ENCODE measurements around the gene SIAH3.
"Not testable (repeated sequence)": the region's sequence is repeated elsewhere in the genome, so short reads cannot be mapped to it uniquely, and the experiment has no call there.

The SIAH3 gene

DNA sequence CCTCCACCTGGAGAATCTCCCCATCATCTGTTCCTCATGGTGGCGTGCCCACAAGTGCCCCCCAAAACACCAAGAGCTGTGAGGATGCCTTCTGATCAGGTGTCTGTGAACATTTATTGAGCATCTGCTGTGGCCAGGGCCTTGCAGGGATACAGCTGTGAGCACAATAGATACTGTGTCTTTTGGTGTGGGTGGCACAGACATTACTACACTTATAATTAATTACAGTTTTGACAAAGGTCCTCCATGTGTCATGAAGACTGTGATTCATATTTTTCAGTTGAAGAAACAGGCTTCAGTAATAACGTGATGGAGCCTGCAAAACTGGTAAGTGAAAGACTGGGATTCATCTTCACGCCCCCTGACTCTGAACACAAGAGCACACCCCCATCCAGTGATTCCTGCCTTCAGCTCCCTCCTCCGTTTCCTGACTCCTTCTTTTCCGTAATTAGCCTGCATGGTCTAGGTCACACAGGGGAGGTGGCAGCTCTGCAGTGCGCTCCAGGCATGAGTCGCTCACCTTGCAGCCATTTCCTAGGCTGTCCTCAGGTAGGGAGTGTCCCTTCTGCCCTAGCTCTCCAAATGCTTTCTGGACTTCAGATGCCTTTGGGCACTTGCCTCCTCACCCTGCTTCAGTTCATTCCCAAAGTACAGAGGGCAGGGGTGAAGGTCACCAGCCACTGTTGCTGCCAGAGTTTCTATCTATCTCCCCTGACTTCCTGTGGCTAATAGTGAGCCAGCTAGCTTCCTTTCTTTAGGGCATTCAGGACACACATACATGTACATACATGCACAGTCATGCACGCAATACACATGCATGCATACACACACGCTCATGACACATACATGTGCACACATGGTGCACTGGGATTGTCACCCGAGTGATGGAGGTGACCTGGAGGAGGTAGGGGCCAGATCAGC is 66.5 kb downstream of the SIAH3 start:
- in situ Hi-C loops (cut with HindIII; ENCODE audit: low sequenced_read_pairs), result no loop called here

DNA sequence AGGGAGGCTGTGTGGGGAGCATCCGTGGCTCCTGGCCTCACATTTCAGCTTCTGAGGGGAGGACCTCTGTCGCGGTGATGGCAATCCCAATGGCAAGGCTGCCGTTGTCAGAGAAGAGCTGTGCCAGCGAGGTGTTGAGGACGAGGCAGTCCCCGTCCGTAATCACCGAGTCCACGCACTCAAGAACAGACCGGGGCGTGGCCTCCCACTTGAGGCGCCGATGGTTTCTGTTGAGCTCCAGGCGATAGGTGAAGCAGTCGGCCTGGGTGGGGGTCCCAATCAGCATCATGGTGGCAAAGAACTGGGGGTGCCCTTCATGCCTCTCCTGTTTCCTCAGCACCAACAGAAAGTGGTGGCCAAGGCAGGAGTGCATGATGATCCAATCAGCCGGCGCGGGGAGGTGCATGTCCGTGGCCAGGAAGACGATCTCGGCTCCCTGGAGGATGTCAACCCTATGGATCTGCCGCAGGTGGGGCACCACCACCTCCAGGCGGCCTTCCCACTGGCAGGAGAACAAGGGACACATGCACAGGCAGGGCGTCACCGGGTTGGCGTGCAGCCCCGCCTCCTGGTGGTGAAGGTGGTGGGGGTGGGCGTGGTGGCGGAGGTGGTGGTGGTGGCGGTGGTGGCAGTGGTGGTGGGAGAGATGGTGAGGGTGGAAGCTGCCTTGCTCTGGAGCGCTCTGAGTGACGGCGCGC is 68.1 kb downstream of the SIAH3 start:
- in situ Hi-C loops (cut with HindIII; ENCODE audit: low sequenced_read_pairs), result no loop called here

DNA sequence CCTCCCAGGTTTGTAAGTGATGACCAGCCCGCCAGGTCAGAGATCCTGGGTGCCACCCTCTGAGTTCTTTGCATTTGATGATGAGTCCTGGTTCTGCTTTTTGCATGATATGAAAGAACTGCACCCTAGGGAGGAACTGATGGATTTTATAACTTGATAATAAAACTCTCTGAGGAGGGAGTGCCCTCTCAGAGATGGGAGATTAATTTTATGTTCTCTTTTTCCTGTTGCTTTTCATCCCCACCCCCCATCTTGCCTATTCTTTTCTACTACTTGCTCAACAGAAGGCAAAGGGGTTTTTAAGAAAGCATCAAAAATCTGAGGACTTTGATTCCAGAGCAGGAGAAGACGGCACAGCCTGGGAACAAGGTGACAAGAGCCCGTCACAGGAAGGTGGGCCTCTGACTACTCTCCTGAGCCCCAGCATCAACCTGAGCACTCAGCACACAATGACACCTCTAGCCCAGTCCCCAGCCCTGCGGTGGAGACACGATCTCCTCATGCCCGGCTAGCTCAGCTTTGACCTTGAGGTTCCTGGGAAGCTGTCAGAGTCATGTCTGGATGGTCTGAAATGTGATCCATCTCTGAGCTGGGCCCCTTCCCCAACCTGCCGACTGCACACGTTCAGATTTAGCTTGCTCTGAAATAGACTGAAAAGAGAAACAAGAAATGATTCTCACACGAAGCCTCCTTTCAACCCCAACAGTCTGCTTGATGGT is 69.1 kb downstream of the SIAH3 start:
- in situ Hi-C loops (cut with HindIII; ENCODE audit: low sequenced_read_pairs), result no loop called here

DNA sequence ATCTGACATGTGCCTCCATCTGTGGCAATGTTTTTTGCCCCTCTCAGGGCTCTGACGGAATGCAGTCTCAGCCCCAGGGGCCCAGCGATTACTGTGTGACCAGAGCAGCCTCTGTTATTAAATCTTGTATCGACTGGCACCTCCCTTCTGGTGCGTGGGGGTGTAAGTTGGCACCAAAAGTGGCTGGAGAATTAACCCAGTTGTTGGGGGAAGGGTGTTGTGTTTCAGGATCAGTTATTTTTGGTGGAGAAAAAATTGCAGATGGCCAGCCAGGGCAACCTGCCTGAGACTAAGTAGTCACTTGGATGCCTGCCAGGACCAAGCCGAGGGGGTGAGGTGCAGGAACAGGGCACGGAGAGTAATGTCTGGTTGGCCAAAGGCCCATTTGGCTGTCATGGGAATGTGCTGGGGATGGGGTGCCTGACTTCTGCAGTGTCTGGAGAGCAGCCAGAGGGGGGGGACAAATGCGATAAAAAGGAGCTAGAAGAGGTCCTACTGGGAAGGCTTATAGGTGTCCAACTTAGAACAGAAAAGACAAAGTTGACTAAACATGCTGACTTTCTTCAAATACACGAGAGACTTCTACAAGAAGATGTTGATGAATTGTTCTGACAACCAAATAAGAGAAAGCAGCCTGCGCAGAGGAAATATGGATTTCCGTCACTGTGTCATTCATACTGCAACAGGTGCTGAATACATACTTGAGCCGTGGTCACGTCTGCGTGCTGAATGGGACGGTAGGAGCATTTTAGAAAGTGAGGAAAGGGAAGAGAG is 69.8 kb downstream of the SIAH3 start:
- in situ Hi-C loops (cut with HindIII; ENCODE audit: low sequenced_read_pairs), result no loop called here

DNA sequence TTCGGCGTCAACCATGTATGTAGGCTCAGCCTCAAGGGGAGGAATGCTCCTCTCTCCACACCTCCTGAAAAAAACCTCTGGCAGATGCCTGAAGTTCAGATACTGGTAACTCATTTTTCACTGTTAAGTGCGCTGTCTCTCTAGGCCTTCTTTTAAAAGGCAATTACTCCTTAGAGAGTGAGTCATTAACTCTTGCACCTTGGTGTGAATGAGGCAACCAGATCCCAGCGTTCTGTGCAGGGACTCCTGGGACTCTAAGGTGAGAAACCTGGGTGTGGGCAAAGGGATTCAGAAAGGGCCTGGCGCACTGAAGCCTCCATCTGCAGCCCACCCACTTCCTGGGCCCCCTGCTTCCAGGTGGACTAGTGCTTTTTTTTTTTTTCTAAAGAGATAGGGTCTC is 71.7 kb downstream of the SIAH3 start:
- in situ Hi-C loops (cut with HindIII; ENCODE audit: low sequenced_read_pairs), result no loop called here

DNA sequence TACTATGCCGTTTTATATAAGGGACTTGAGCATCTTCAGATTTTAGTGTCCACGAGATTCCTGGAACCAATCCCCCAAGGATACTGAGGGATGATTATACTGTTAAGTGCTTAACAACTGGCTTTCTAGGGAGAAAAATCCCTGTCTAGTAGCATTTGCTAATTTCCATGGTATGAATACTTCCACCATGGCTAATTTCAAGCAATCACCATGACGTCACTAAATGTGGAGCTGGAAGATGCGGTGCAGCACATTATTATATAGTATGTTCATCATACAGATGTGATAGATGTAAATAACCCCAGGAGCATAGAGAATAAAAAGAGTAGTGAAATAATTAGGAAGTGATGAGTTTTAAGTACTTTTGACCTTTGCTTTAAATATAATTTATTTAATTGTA is 72.7 kb downstream of the SIAH3 start:
- in situ Hi-C loops (cut with HindIII; ENCODE audit: low sequenced_read_pairs), result no loop called here

DNA sequence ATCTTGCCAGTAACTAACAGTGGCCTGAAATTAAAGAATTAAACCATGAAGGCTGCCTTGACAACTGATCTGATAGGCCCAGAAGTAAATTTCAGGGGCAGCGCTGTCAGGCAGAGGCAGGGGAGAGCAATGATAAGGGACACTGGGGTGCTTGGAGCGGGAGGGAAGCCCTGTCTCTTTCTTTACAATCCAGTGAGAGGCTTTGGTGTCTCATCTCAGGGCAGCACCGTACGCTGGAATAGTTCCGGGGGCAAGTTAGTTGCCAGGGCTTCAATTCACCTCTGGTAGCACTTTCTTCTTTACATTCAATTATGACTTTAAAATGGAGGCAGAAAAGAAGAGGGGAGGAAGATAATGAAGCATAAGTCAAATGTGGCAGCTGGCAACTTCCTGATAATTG is 74.8 kb downstream of the SIAH3 start:
- in situ Hi-C loops (cut with HindIII; ENCODE audit: low sequenced_read_pairs), result no loop called here

DNA sequence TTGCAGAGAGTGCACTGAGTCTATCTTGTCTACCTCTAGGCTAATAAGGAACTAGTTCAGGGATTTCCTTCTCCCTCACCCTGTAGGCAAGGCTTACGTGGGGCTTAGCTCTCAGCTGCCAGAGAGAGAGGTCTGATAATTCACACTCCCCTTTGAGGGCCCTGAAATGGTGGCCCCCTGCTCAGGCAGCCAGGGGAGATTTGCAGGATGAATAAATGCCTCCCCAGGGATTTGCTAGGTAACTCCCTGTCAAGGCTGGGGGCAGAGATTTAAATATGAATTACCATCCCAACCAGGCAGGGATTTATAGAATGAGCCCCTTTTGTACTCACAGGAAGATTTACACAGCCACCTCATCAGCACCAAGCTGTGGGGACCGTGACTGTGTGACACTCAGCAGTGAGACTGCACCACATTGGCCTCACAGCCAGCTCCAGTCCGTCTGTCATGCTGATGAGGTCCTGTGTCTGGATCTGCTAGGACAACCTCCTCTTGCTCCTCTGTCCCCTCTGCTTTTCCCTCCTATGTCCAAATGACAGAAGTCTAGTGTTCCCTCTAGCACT is 76.1 kb downstream of the SIAH3 start:
- in situ Hi-C loops (cut with HindIII; ENCODE audit: low sequenced_read_pairs), result no loop called here

DNA sequence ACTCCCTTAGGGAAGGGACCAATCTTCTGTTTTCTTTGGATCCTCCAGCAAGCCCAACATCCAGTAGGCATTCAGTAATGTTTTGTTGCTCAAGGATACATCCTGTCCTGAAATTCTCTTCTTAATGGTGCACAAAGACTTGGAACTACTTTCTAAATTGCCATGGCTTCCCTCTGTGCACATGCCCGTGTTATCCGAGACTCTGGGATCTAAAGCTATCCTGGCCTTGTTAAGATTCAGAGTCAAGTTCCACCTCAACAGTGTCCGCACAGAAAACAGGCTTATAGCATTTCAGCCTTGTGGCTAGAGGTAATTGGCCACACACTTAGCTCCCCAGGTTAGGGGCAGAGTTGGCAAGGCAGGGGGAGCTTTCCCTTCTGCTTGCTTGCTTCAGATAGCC is 77.6 kb downstream of the SIAH3 start:
- in situ Hi-C loops (cut with HindIII; ENCODE audit: low sequenced_read_pairs), result no loop called here

DNA sequence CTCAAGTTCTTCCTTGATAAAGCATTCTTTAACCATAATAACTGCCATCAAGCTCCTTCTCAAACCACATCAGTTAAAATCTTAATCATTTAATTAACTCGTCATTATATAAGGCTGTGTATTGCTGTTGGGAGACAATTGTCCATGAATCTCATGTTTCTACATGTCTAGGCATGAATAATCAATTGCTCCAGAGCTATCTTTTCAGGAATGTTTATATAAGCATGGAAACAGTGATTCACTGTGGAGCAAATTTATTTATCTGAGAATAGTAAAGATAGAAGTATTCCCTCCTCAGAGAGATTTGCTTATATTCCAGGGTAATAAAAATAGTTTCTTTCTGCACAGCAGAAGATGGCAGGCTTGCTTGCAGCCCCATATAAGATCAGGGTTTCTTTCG is 78.3 kb downstream of the SIAH3 start:
- in situ Hi-C loops (cut with HindIII; ENCODE audit: low sequenced_read_pairs), result no loop called here

DNA sequence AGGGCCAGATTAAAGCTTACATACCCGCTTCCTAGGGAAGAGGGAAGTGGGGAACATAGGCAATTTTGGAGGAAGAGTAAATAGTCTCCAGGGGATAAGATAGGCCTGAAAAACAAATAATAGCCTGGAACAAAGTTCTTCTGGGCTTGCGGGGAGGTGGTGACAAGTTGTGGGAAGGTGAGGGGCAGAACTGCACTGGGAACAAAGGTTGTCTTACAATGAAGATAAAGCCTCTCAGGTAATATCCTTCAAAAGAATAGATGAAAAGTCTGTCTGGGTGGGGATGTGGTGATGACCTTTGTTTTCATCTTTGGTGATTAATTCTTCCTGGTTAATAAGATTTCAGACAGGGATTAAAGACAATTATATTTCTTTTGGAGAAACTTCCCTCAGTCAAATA is 80.7 kb downstream of the SIAH3 start:
- in situ Hi-C loops (cut with HindIII; ENCODE audit: low sequenced_read_pairs), result no loop called here

DNA sequence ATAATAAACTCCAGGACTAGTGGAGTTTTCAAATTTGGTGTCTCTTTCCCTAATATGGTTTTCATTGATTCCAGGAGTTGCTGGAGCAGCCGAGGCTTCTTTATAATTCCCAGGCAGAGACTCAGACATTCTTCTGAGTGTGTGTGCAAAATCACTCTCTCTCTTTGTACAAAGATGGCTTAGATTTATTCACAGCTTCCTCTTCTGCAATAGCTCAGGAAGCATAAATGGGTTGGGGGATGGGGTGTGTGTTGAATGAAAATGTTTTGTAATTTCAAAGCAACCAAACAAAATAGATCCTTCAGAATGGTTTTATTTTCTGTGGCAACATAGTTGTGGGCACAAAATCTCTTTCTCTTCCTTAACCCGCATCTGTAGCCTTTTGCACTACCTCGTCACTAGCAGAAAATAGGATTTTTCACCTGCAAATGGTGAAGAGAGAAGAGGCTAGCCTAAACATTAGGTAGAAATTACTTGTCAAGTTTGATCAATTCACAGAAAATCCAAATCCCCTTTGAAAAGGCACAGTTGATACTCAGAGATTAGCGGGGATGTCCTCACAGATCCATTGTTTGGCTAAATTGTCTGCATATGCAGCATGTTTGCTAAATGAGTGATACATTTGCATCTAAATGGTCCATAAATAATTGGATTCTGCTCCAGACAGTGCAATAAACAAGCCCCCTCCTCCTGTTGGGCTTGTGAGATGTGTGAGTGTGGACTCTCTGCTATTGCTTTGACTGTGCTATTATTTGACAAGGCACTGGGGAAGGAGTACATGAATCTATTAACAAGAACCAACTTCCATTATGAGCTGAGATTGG is 82.7 kb downstream of the SIAH3 start:
- in situ Hi-C loops (cut with HindIII; ENCODE audit: low sequenced_read_pairs), result no loop called here

DNA sequence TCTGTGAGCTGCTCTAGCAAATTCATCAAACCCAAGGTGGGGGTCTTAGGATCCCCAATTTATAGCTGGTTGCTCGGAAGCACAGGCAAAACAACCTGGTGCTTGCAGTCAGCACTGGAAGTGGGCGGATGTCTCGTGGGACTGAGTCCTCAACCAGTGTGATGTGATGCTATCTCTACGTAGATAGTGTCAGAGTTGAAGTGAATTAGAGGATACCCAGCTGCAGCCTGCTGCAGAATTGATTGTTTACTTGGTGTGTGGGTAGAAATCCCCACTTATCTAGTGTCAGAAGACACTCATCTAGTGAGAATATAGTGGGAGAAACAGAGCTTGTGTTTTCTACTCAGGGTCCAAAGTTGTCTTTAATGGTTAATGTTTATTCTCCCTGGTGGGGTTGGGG is 86.1 kb downstream of the SIAH3 start:
- in situ Hi-C loops (cut with HindIII; ENCODE audit: low sequenced_read_pairs), result no loop called here

DNA sequence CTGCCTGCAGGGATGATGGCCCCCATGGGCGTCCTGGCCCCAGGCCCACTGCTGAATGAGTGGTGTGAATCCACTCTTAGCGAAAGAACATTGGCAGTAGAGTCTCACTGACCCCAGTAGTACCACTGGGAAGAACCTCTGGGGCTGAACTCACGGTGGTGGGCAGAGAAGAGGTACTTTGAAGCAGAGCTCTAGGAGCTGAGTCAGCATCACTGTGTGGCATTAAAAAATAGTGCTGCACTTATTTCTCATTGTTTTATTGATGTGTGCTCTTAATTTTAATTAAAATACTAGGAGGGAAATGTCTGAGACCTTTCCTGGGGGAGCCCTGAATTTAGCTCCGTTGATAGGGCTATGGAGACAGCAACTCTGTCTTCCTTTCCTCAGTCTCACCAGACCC is 88.1 kb downstream of the SIAH3 start:
- in situ Hi-C loops (cut with HindIII; ENCODE audit: low sequenced_read_pairs), result no loop called here

DNA sequence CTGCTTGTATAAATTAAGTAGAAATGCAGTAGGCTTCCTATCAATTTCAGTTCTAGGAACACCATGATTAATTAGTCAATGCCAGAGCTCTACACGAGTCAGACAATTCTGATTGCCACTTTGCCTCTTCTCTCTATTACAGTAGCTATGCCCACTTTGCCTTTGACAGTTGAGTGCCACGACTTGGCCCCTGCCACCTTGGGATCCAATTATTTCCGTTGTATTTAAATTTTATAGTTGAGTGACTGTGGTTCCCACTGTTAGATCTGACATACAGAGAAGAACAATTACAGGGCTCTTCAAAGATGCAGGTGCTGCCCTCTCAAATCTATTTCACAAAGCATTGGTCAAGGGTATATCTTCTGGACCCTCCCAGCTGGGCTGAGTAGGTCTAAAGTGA is 94.0 kb downstream of the SIAH3 start:
- in situ Hi-C loops (cut with HindIII; ENCODE audit: low sequenced_read_pairs), result not testable (repeated sequence)

DNA sequence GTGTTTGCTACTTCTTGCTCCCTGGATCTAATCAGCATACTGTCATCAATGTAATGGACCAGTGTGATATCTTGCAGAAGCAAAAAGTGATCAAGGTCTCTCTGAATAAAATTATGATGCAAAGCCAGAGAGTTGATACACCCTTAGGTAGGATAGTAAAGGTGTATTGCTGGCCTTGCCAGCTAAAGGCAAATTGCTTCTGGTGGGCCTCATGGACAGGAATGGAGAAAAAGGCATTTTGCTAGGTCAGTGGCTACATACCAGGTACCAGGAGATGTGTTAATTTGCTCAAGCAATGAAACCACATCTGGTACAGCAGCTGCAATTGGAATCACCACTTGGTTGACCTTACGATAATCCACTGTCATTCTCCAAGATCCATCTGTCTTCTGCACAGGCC is 95.1 kb downstream of the SIAH3 start:
- in situ Hi-C loops (cut with HindIII; ENCODE audit: low sequenced_read_pairs), result not testable (repeated sequence)

DNA sequence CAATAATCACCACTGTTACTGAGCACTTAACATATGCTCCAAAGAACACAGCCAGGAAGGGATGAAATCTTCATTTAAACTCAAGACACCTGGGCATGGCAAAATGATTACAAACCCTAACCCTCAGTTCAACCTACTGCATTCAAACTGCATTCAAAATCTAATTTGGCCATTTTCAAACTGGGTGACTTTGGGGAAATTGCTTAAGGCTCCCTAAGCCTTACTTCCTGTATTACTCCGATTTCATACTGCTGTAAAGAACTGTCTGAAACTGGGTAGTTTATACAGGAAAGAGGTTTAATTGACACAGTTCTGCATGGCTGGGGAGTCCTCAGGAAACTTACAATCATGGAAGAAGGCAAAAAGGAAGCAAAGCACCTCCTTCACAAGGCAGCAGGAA is 99.0 kb downstream of the SIAH3 start:
- in situ Hi-C loops (cut with HindIII; ENCODE audit: low sequenced_read_pairs), result no loop called here

DNA sequence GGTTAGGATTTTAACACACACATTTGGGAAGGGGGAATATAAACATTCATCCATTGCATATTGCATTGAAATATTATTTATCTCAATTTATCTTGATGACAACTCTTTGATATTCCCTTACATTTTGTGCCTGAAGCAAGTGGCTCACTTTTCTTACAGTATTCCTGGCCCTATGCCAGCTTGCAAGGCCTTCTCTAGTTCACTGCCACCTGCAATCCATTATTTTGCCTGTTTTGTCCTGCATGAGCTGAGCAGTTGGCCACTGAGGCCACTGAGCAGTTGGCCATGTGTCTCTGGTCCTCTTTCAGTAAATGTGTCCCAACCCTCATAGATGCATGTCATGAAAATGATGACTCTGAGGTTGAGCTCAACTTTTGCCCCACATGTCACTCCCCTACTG is 99.7 kb downstream of the SIAH3 start:
- in situ Hi-C loops (cut with HindIII; ENCODE audit: low sequenced_read_pairs), result no loop called here

DNA sequence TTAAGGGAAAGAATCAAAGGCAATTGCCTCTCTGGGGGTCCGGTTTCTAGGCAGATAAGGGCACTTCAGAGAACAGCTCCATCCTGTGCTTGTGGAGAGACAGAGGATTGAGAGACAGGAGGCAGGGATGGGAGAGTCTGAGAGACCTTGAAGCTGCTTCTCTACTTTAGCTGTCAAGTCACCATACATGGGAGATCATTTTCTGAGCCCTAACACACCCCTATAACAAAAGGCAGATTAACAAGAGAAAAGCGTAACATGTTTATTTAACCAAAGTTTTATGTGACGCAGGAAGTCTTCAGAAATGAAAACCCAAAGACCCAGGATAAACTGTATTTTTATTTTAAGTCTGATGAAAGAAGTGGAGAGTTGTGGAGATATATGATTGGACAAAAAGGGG is 101.0 kb downstream of the SIAH3 start:
- in situ Hi-C loops (cut with HindIII; ENCODE audit: low sequenced_read_pairs), result no loop called here
